Choroid plexus epithelial cell (primary cell): Measurements from ENCODE around the gene MICAL1.

ENCODE experiments used
- DNase-seq: peaks from one replicate; pipeline ENCODE4 v3.0.0-alpha.2; 2010; ENCODE audit warnings: low read depth
- H3K4me3 ChIP-seq: 2 replicates; pipeline ENCODE4 v1.5.1; 2011; ENCODE audit warnings: low read depth, mild to moderate bottlenecking, control low read depth, low read length, moderate library complexity
- CTCF ChIP-seq: conservative IDR thresholded peaks from 2 replicates; pipeline ENCODE4 v1.5.1; 2011; ENCODE audit warnings: low read depth, mild to moderate bottlenecking, control low read depth, inconsistent platforms, low read length, moderate library complexity

MICAL1 gene

GRCh38 chr6:109475625-109476024 is 20.1 kb upstream of the MICAL1 start:
- no peak overlapping the region for H3K4me3 ChIP-seq
- DNase-seq: no peak
- TF ChIP-seq CTCF: no peak

GRCh38 chr6:109474995-109475394 is 19.4 kb upstream of the MICAL1 start:
- no peak for TF ChIP-seq CTCF
- DNase-seq: no peak
- H3K4me3 ChIP-seq: no peak overlapping the region

GRCh38 chr6:109473120-109473519 is 17.5 kb upstream of the MICAL1 start:
- no peak overlapping the region for H3K4me3 ChIP-seq
- DNase-seq: no peak
- TF ChIP-seq CTCF: no peak

GRCh38 chr6:109472132-109472995 is 16.8 kb upstream of the MICAL1 start:
- no peak overlapping the region for H3K4me3 ChIP-seq
- TF ChIP-seq CTCF: no peak
- DNase-seq: no peak

GRCh38 chr6:109471105-109471810 is 15.7 kb upstream of the MICAL1 start:
- no peak for TF ChIP-seq CTCF
- H3K4me3 ChIP-seq: no peak overlapping the region
- DNase-seq: no peak

- no peak for TF ChIP-seq CTCF
- no peak for DNase-seq
- H3K4me3 ChIP-seq: no peak overlapping the region
Observed at GRCh38 chr6:109469591-109470189, 14.1 kb upstream of the MICAL1 start.
